ENCODE results near the gene COX5A. TPM values are rescaled to one million over a fixed set of nuclear protein-coding genes. Genes with fewer than 3 reads are reported as not detected.
A peak's percentile ranks its signal among the peaks of the same experiment; 100 is the strongest.

Gene COX5A
- total RNA-seq, 2 experiments from 2014 or later: 168 to 391 TPM

DNA sequence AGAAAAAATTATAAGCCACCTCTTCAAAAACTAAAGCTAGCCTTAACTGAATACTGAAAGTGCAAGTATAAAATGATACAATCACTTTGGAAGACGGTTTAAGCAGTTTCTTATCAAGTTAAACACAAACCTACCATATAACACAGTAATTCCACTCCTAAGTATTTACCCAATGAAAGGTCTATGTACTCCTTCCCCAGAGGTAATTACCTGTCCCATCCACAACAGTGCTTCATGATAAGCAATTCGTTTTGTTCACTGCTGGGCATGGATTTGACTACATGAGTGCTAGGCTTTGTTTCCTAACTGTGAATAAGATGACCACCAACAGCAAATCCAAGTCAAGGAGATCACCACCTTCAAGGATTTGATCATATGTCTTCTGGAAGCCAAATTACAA, 4.3 kb downstream of the COX5A start:
- H2AFZ ChIP-seq (ENCODE audit: low read length): no peak overlapping the region
- no TSS peak for BruUV-seq (replicated peaks)
- peaks cover 69% of the 10 kb centered on the region for H3K36me3 ChIP-seq (ENCODE audit: insufficient read depth, low read length)
- peaks cover 15% of the 10 kb centered on the region for H4K20me1 ChIP-seq (ENCODE audit: insufficient read depth, low read length)
- H3K9me3 ChIP-seq (ENCODE audit: low read length): no peaks in the 10 kb centered on the region
- peak overlapping the region; percentile 8; the same call in 1 of the 2 replicates for H3K4me2 ChIP-seq (ENCODE audit: low read length)
- ChIA-PET POLR2A (interaction anchor here (1.1 kb wide), 1 partner anchor 27 kb away, joined by 3 read pairs; the partner anchor contains the start of gene FAM219B), CTCF (ENCODE audit: unreplicated experiment) (interaction anchor here (0.6 kb wide), 1 partner anchor 301 kb away, joined by 3 read pairs; no protein-coding TSS in a partner anchor)
- H3K4me3 ChIP-seq (ENCODE audit: low read depth, low read length, poor library complexity, severe bottlenecking): no peak overlapping the region
- no peaks in the 10 kb centered on the region for H3K9me2 ChIP-seq (ENCODE audit: insufficient read depth, low read length)
- intact Hi-C loops (cut with micrococcal nuclease; ENCODE audit: unreplicated experiment): no loop called here
- H3K79me2 ChIP-seq (ENCODE audit: insufficient read depth, low read depth, low read length): peaks cover 82% of the 10 kb centered on the region
- TF ChIP-seq, protein P1, sequence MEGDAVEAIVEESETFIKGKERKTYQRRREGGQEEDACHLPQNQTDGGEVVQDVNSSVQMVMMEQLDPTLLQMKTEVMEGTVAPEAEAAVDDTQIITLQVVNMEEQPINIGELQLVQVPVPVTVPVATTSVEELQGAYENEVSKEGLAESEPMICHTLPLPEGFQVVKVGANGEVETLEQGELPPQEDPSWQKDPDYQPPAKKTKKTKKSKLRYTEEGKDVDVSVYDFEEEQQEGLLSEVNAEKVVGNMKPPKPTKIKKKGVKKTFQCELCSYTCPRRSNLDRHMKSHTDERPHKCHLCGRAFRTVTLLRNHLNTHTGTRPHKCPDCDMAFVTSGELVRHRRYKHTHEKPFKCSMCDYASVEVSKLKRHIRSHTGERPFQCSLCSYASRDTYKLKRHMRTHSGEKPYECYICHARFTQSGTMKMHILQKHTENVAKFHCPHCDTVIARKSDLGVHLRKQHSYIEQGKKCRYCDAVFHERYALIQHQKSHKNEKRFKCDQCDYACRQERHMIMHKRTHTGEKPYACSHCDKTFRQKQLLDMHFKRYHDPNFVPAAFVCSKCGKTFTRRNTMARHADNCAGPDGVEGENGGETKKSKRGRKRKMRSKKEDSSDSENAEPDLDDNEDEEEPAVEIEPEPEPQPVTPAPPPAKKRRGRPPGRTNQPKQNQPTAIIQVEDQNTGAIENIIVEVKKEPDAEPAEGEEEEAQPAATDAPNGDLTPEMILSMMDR (conservative IDR thresholded peaks at IDR 0.05; ENCODE audit: low read length): no peak
- TF ChIP-seq EZH2phosphoT487 (IDR thresholded peaks at IDR 0.05; ENCODE audit: borderline replicate concordance, low read depth, low read length): no peak
- no peak for DNase-seq (ENCODE audit: low spot score)
- peaks cover 36% of the 10 kb centered on the region for H3K4me1 ChIP-seq (ENCODE audit: insufficient read depth, low read length, poor library complexity, severe bottlenecking)
- H3K27ac ChIP-seq (ENCODE audit: low read depth, low read length, poor library complexity, severe bottlenecking): no peak overlapping the region

DNA sequence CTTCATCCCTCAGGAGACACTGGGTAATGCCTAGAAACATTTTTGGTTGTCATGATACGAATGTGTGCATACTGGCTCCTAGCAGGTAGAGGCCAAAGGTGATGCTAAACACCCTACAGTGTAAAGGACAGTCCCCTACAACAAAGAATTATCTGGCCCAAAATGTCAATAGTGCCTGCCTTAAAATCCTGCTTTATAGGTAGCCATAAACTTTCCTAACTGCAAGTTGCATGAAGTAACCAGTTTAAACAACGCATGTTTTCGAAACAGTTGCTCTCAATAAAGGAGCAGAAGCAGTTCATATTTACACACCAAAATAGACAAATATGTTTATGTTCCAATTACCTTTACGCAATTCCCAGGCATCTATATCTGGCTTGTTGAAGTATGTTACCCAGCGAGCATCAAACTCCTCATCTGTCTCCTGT, 9.1 kb downstream of the COX5A start:
- intact Hi-C loops (cut with micrococcal nuclease; ENCODE audit: unreplicated experiment): no loop called here
- 0 out of 2 replicates have a peak, but pooled peaks cover 9% of the 10 kb centered on the region for H4K20me1 ChIP-seq (ENCODE audit: insufficient read depth, low read length)
- peaks cover 92% of the 10 kb centered on the region for H3K36me3 ChIP-seq (ENCODE audit: insufficient read depth, low read length)
- H3K4me3 ChIP-seq (ENCODE audit: low read depth, low read length, poor library complexity, severe bottlenecking): no peak overlapping the region
- DNase-seq (ENCODE audit: low spot score): no peak
- H3K9me2 ChIP-seq (ENCODE audit: insufficient read depth, low read length): no peaks in the 10 kb centered on the region
- ChIA-PET POLR2A (interaction anchor here (0.6 kb wide), 1 partner anchor 394 kb away, joined by 3 read pairs; no protein-coding TSS in a partner anchor), CTCF (ENCODE audit: unreplicated experiment) (no interaction called here)
- TF ChIP-seq, protein P1 (conservative IDR thresholded peaks at IDR 0.05; ENCODE audit: low read length): no peak
- TF ChIP-seq EZH2phosphoT487 (IDR thresholded peaks at IDR 0.05; ENCODE audit: borderline replicate concordance, low read depth, low read length): no peak
- no TSS peak for BruUV-seq (replicated peaks)
- peaks cover 50% of the 10 kb centered on the region for H3K79me2 ChIP-seq (ENCODE audit: insufficient read depth, low read depth, low read length)
- H3K4me2 ChIP-seq (ENCODE audit: low read length): no peak overlapping the region
- H3K27ac ChIP-seq (ENCODE audit: low read depth, low read length, poor library complexity, severe bottlenecking): no peak overlapping the region
- peaks cover 10% of the 10 kb centered on the region for H3K4me1 ChIP-seq (ENCODE audit: insufficient read depth, low read length, poor library complexity, severe bottlenecking)
- H3K9me3 ChIP-seq (ENCODE audit: low read length): no peaks in the 10 kb centered on the region
- no peak overlapping the region for H2AFZ ChIP-seq (ENCODE audit: low read length)

DNA sequence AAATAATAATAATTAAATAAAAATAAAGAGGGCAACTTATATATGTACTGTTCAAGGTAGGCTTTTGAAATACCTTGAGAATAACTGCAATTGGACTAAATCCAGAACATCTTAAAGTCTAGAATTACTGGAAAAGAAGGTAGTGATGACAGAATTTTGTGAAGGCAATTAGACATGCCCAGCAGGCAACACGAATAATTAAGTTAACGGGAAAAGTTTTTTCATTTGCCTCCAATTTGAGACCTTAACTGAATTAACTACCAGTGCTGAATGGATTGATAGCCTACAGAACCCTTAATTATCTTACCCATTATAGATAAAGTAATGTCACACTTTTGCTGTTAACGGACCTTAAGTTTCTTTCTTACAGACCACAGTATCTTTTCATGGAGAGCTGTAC, 13.3 kb downstream of the COX5A start:
- H3K9me2 ChIP-seq (ENCODE audit: insufficient read depth, low read length): no peaks in the 10 kb centered on the region
- H3K4me3 ChIP-seq (ENCODE audit: low read depth, low read length, poor library complexity, severe bottlenecking): no peak overlapping the region
- peaks cover 96% of the 10 kb centered on the region for H3K36me3 ChIP-seq (ENCODE audit: insufficient read depth, low read length)
- H3K4me2 ChIP-seq (ENCODE audit: low read length): no peak overlapping the region
- H4K20me1 ChIP-seq (ENCODE audit: insufficient read depth, low read length): 0 out of 2 replicates have a peak, but pooled peaks cover 8% of the 10 kb centered on the region
- TSS peak; percentile 29 for BruUV-seq (replicated peaks)
- H2AFZ ChIP-seq (ENCODE audit: low read length): no peak overlapping the region
- ChIA-PET CTCF (ENCODE audit: unreplicated experiment) (no interaction called here), POLR2A (interaction anchor here (0.6 kb wide), 2 partner anchors 11 to 43 kb away, joined by 3 to 5 read pairs; no protein-coding TSS in a partner anchor)
- no peak overlapping the region for H3K27ac ChIP-seq (ENCODE audit: low read depth, low read length, poor library complexity, severe bottlenecking)
- no peaks in the 10 kb centered on the region for H3K9me3 ChIP-seq (ENCODE audit: low read length)
- DNase-seq (ENCODE audit: low spot score): no peak
- peaks cover 16% of the 10 kb centered on the region; the same call in 1 of the 2 replicates for H3K79me2 ChIP-seq (ENCODE audit: insufficient read depth, low read depth, low read length)
- TF ChIP-seq, protein P1 (conservative IDR thresholded peaks at IDR 0.05; ENCODE audit: low read length): no peak
- no peak for TF ChIP-seq EZH2phosphoT487 (IDR thresholded peaks at IDR 0.05; ENCODE audit: borderline replicate concordance, low read depth, low read length)
- intact Hi-C loops (cut with micrococcal nuclease; ENCODE audit: unreplicated experiment): no loop called here
- no peaks in the 10 kb centered on the region for H3K4me1 ChIP-seq (ENCODE audit: insufficient read depth, low read length, poor library complexity, severe bottlenecking)
